Heart right ventricle (tissue), 16 donors: Measurements from ENCODE around the gene KDM2B. TPM values are rescaled to one million over a fixed set of nuclear protein-coding genes. Genes with fewer than 3 reads are reported as not detected.
"Not testable (repeated sequence)": the region's sequence is repeated elsewhere in the genome, so short reads cannot be mapped to it uniquely, and the experiment has no call there.

Experiments used
- ATAC-seq, 8 donors: fragments of 200-7000 bp; cut with Tn5 transposase; one replicate each; pipeline ENCODE4 v1.9.1; 2020; ENCODE audit warnings: mild to moderate bottlenecking in 8 of 8, moderate library complexity in 8 of 8, moderate number of reproducible peaks in 1 of 8
- DNase-seq, 2 donors: peaks; one replicate each; pipeline ENCODE4 v3.0.0-alpha.2; 2020
- H3K27ac ChIP-seq, 10 donors: fragments of 200-600 bp; sonication (generic) in 2 of 10; one replicate each; pipeline versions ENCODE4 v1.5.0 to v1.8.0; 2020 to 2022; ENCODE audit warnings: mild to moderate bottlenecking in 3 of 10
- H3K27me3 ChIP-seq, 7 donors: fragments of 200-600 bp; one replicate each; pipeline ENCODE4 v1.8.0; 2021 to 2022; ENCODE audit warnings: mild to moderate bottlenecking in 2 of 7
- H3K36me3 ChIP-seq, 9 donors: fragments of 200-600 bp; sonication (generic) in 1 of 9; one replicate each; pipeline versions ENCODE4 v1.5.0 to v1.8.0; 2020 to 2022; ENCODE audit warnings: mild to moderate bottlenecking in 2 of 9
- H3K4me1 ChIP-seq, 9 donors: fragments of 200-600 bp; sonication (generic) in 1 of 9; one replicate each; pipeline versions ENCODE4 v1.5.0 to v1.8.0; 2020 to 2022; ENCODE audit warnings: mild to moderate bottlenecking in 4 of 9
- H3K4me3 ChIP-seq, 10 donors: fragments of 200-600 bp; sonication (generic) in 2 of 10; one replicate each; pipeline versions ENCODE4 v1.5.0 to v1.8.0; 2020 to 2022; ENCODE audit warnings: mild to moderate bottlenecking in 7 of 10, moderate library complexity in 2 of 10
- H3K9me3 ChIP-seq, 11 donors: fragments of 200-600 bp in 10 of 11; sonication (generic) in 2 of 11; one replicate each; pipeline versions ENCODE4 v1.5.0 to v1.8.0; 2013 to 2022; ENCODE audit warnings: mild to moderate bottlenecking in 2 of 11, control low read depth in 1 of 11, moderate library complexity in 1 of 11
- WGBS, 2 donors: extraction: QIAGEN DNeasy Blood & Tissue Kit; methylation state at CpG; one replicate each; pipeline ENCODE4 v1.1.7; 2013; ENCODE audit warnings: inconsistent platforms in 1 of 2; 5-methylcytosine and 5-hydroxymethylcytosine counted together
- intact Hi-C, 10 donors: fragments of 100-400 bp; cut with DNase I; formaldehyde crosslinking; loops; one replicate each; pipeline versions ENCODE4 v1.11.1 to v1.14.2; 2022
- polyA plus RNA-seq, 2 donors: library from polyadenylated mRNA; stranded (reverse); fragments of 200-250 nt; gene quantifications; one replicate each; pipeline ENCODE4 v1.2.3, GENCODE V29; 2013
- total RNA-seq, 10 donors: library from RNA; stranded (reverse); fragmentation: NEBNext Ultra II Directional in 3 of 10; extraction: Animal tissue kit (Norgen Biotek cat#: 25700) in 3 of 10; gene quantifications; one replicate each; pipeline versions ENCODE4 v1.2.1 to v1.2.4, GENCODE V29; 2021 to 2023
- TF ChIP-seq, protein P1 (sequence below), 9 donors: fragments of 200-600 bp; sonication (generic) in 2 of 9; IDR thresholded peaks; one replicate each; pipeline versions ENCODE4 v1.5.0 to v1.8.0; 2021 to 2022; ENCODE audit warnings: antibody characterized with exemption in 9 of 9, mild to moderate bottlenecking in 5 of 9, moderate library complexity in 1 of 9
- donor health status: Arrhythmogenic right ventricular cardiomyopathy.
- donor health status: ischemic (EF 13 %, LVEDD 7.1; RV severe dilation, severe dysfunction).
- donor health status: healthy with polysubstance abuse.
- donor health status: DM: no; HTN: yes; CAD: no.
- donor health status: DM: no; HTN: no; CAD: no.
- donor health status: ischemic (EF 25% LVEDD 6.9; RV normal size, moderate dysfunction).
- donor health status: ischemic (EF 25% LVEDD 5.7; RV mildly dilated, moderate dysfunction).
- donor health status: healthy.
- donor health status: DM: yes; HTN: yes; CAD: no.
- donor health status: Ischemic cardiomyopathy.
- donor health status: ischemic (EF 35%, LVEDD 5.7; RV mildly dilated, moderate dysfunction).
- donor health status: nonischemic (EF 11% LVEDD 7.7; RV severe dilation, severe dysfunction).
- donor health status: DM: yes; HTN: yes; CAD: no.
- donor health status: PGD.
- donor health status: ischemic (EF 29% LVEDD 5.4; RV normal size, mild dysfunction).
- donor health status: nonischemic (EF 23%, LVEDD 6.1; RV moderate dilation, normal function).

KDM2B gene
- total and polyA plus RNA-seq, 12 donors: 4.8 to 18.4 (median 13.6) TPM

DNA sequence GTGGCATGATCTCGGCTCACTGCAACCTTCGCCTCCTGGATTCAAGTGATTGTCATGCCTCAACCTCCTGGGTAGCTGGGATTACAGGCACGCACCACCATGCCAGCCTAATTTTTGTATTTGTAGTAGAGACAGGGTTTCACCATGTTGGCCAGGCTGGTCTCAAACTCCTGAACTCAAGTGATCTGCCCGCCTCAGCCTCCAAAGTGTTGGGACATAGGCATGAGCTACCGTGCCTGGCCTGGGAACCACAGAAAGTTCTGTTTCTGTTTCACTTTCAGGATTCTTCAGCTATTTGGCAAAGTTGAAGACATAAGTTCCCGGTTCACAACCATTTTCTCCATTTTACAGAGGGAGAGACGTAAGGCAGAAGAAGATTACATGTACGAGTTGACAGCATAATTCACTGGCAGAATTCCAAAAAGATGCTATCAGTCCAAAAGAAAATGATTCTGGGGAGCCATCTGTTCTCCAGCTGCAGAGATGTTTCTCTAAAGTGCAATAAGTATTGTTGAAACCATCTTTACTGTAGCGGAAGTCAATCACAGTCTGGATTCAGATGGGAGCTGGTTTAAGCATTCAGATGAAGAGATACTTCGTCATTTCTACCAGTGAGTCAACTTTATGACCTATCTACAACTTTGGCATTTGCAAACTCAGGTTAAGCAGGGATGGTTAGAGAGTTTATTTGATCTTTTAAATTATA is 189.1 kb downstream of the KDM2B start:
- 55 to 70% methylated on average over 10 of the region's 10 CpGs for WGBS, 2 donors
- H3K4me3 ChIP-seq: peak overlapping the region in 5 of 10 donors; percentile 11 to 31 (median 26)
- DNase-seq: peak in 1 of 2 donors; percentile 14
- H3K9me3 ChIP-seq: no peaks in the 10 kb centered on the region
- no peaks in the 10 kb centered on the region for H3K27me3 ChIP-seq
- H3K4me1 ChIP-seq: peaks cover 0 to 10% (median 0%) of the 10 kb centered on the region in 9 donors
- TF ChIP-seq, protein P1, sequence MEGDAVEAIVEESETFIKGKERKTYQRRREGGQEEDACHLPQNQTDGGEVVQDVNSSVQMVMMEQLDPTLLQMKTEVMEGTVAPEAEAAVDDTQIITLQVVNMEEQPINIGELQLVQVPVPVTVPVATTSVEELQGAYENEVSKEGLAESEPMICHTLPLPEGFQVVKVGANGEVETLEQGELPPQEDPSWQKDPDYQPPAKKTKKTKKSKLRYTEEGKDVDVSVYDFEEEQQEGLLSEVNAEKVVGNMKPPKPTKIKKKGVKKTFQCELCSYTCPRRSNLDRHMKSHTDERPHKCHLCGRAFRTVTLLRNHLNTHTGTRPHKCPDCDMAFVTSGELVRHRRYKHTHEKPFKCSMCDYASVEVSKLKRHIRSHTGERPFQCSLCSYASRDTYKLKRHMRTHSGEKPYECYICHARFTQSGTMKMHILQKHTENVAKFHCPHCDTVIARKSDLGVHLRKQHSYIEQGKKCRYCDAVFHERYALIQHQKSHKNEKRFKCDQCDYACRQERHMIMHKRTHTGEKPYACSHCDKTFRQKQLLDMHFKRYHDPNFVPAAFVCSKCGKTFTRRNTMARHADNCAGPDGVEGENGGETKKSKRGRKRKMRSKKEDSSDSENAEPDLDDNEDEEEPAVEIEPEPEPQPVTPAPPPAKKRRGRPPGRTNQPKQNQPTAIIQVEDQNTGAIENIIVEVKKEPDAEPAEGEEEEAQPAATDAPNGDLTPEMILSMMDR (IDR thresholded peaks at IDR 0.05): no peak
- ATAC-seq: peak in 2 of 8 donors; percentile 52 to 55
- no peaks in the 10 kb centered on the region for H3K36me3 ChIP-seq
- peak overlapping the region in 1 of 10 donors; percentile 52 for H3K27ac ChIP-seq
- intact Hi-C loops: no loop called here

DNA sequence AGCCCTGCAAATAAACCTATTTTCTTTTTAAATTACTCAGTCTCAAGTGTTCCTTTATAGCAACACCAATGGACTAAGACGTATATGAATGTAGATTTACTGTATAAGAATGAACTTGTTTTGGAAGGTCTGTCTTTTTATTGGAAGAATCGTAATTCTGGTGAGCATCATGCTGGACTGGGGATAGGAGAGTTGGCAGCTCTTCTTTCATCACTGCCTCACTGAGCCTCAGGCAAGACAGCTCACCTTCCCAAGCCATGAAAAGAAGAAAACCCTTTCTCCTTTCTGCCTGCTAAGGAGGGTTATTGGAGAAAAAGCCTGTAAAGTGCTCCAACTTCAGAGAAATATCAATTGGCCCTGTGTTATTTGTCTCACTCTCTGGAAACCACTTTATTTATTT is 190.0 kb downstream of the KDM2B start:
- Histone ChIP-seq H3K27ac (no peak overlapping the region), H3K4me3 (no peak overlapping the region), H3K27me3 (no peaks in the 10 kb centered on the region), H3K4me1 (peaks cover 0 to 10% (median 0%) of the 10 kb centered on the region in 9 donors), H3K9me3 (no peaks in the 10 kb centered on the region), H3K36me3 (no peaks in the 10 kb centered on the region)
- no peak for DNase-seq
- intact Hi-C loops: no loop called here
- WGBS, 2 donors: 90 to 98% methylated on average over 2 of the region's 2 CpGs
- TF ChIP-seq, protein P1 (IDR thresholded peaks at IDR 0.05): no peak
- no peak for ATAC-seq

DNA sequence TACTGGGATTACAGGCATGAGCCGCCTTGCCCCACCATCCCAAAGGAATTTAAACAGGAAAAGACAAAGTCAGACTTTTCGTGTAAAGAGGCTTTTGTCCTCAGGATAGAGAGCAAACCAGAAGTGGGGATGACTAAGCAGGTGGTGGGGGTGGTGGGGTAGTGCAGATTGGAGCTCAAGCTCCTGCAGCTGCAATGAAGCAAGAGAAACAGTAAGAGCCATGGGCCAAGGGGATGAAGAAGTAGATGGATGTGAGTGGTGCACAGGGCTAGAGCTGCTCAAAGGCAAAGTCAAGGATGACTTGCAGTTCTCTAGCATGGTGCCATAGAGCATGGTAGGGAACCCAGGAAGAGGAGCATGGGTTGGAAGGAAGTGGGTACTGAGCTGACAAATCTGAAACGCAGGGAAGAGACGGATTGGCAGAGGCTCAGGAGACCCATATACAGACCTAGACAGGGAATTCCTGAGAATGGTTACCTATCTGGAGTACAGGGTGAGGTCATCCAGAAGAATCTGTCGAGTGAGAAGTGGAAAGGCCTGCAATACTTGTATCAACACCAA is 192.3 kb downstream of the KDM2B start:
- H3K4me1 ChIP-seq: peaks cover 0 to 10% (median 0%) of the 10 kb centered on the region in 9 donors
- 61% methylated on average over 5 of the region's 5 CpGs for WGBS, 2 donors
- ATAC-seq: no peak
- H3K36me3 ChIP-seq: no peaks in the 10 kb centered on the region
- DNase-seq: no peak
- H3K9me3 ChIP-seq: no peaks in the 10 kb centered on the region
- H3K27me3 ChIP-seq: no peaks in the 10 kb centered on the region
- H3K4me3 ChIP-seq: no peak overlapping the region
- no peak overlapping the region for H3K27ac ChIP-seq
- TF ChIP-seq, protein P1 (IDR thresholded peaks at IDR 0.05): no peak
- intact Hi-C loops: no loop called here

DNA sequence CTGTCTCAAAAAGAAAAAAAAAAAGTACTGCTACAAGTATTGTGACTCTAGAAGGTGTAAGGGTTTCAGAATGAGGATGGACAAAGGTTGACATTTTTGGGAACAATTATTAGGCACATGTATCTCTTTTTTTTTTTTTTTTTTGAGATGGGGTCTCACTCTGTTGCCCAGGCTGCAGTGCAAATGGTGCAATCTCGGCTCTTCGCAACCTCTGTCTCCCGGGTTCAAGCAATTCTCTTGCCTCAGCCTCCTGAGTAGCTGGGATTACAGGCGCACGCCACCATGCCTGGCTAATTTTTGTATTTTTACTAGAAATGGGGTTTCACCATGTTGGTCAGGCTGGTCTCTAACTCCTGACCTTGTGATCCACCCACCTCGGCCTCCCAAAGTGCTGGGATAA is 195.9 kb downstream of the KDM2B start:
- H3K27ac ChIP-seq, H3K4me3 ChIP-seq, H3K27me3 ChIP-seq, H3K4me1 ChIP-seq, H3K36me3 ChIP-seq, ATAC-seq, DNase-seq, intact Hi-C loops, H3K9me3 ChIP-seq: not testable (repeated sequence)
- 75 to 78% methylated on average over 6 of the region's 6 CpGs for WGBS, 2 donors

DNA sequence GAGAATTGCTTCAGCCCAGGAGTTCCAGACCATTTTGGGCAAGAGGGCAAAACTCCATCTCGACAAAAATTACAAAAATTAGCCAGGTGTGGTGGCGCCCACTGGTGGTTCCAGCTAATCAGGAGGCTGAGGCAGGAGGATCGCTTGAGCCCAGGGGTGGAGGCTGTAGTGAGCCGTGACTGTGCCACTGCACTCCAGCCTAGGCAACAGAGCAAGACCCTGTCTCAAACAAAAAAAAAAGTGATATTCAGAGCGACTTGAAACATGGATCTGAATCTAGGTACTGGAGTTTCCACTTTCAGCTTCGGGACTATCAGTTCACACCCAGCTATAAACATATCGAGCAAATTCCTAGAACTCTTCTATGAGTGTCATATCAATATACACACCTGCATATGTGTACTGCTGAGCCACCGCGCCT is 197.2 kb downstream of the KDM2B start:
- Histone ChIP-seq H3K27me3 (peaks cover 0 to 3% (median 0%) of the 10 kb centered on the region in 7 donors), H3K27ac (no peak overlapping the region), H3K9me3 (no peaks in the 10 kb centered on the region), H3K4me3 (no peak overlapping the region), H3K4me1 (no peaks in the 10 kb centered on the region), H3K36me3 (no peaks in the 10 kb centered on the region)
- TF ChIP-seq, protein P1 (IDR thresholded peaks at IDR 0.05): no peak
- no peak for ATAC-seq
- intact Hi-C loops: no loop called here
- DNase-seq: no peak
- WGBS, 2 donors: 94 to 95% methylated on average over 9 of the region's 9 CpGs
